ENCODE data around the gene PPP1R36. TPM values are rescaled to one million over a fixed set of nuclear protein-coding genes. Genes with fewer than 3 reads are reported as not detected.
"Not testable (repeated sequence)": the region's sequence is repeated elsewhere in the genome, so short reads cannot be mapped to it uniquely, and the experiment has no call there.

The PPP1R36 gene
- total and polyA plus RNA-seq, 4 experiments from 2014 or later: 0.49 TPM; not detected in 3

- DNase-seq: no peak
- Histone ChIP-seq H3K36me3 (ENCODE audit: insufficient read depth, low read length) (no peaks in the 10 kb centered on the region), H3K9me3 (ENCODE audit: control insufficient read depth in 1 of 2, low read length in 2 of 2) (no peaks in the 10 kb centered on the region), H3K4me1 (ENCODE audit: insufficient read depth, low read length) (peaks cover 26% of the 10 kb centered on the region), H3K4me3 (ENCODE audit: low read length in 2 of 2) (no peak overlapping the region), H3K27ac (ENCODE audit: low read depth, low read length) (no peak overlapping the region), H3K27me3 (ENCODE audit: insufficient read depth, low read length) (no peaks in the 10 kb centered on the region)
- ChIA-PET CTCF (ENCODE audit: partially characterized antibody) (interaction anchor here (0.6 to 5.7 kb wide), 4 partner anchors 54 to 115 kb away, joined by 3 to 40 read pairs (median 4); no protein-coding TSS in a partner anchor), POLR2A (ENCODE audit: partially characterized antibody) (interaction anchor here (5.9 kb wide), 1 partner anchor 41 kb away, joined by 75 read pairs; the partner anchor contains the start of genes ZBTB1 and ZBTB25)
- Mint-ChIP-seq H3K9me3 (peaks cover 0 to 18% (median 3%) of the 10 kb centered on the region in 8 donors), H3K4me1 (peaks cover 12 to 41% (median 31%) of the 10 kb centered on the region in 4 donors), H3K27me3 (peaks cover 0 to 3% of the 10 kb centered on the region in 2 donors), H3K27ac (peak overlapping the region in 1 of 7 donors; percentile 38), H3K36me3 (peaks cover 0 to 5% of the 10 kb centered on the region in 2 donors), H3K4me3 (no peak overlapping the region)
- intact Hi-C loops (cut with micrococcal nuclease): loop anchor here (5.0 kb wide), 1 partner anchor 348 kb away; no protein-coding TSS in a partner anchor
Measured at GRCh38 chr14:64544607-64545312, 5.0 kb upstream of the PPP1R36 start.

GRCh38 chr14:64549016-64549415 is 745 bp upstream of the PPP1R36 start:
- no peaks in the 10 kb centered on the region for H3K27me3 ChIP-seq (ENCODE audit: insufficient read depth, low read length)
- Mint-ChIP-seq H3K27me3 (no peaks in the 10 kb centered on the region), H3K9me3 (no peaks in the 10 kb centered on the region), H3K4me3 (peak overlapping the region; percentile 40 to 75 (median 66)), H3K27ac (no peak overlapping the region), H3K4me1 (peaks cover 7 to 18% (median 14%) of the 10 kb centered on the region in 4 donors), H3K36me3 (no peaks in the 10 kb centered on the region)
- POLR2A ChIA-PET (ENCODE audit: partially characterized antibody): interaction anchor here (1.2 to 1.4 kb wide), 2 partner anchors 9 to 44 kb away, joined by 4 to 5 read pairs; partner anchors contain the start of gene HSPA2
- H3K36me3 ChIP-seq (ENCODE audit: insufficient read depth, low read length): no peaks in the 10 kb centered on the region
- H3K4me1 ChIP-seq (ENCODE audit: insufficient read depth, low read length): peaks cover 18% of the 10 kb centered on the region
- H3K9me3 ChIP-seq (ENCODE audit: control insufficient read depth in 1 of 2, low read length in 2 of 2): no peaks in the 10 kb centered on the region
- intact Hi-C loops (cut with micrococcal nuclease): loop anchor here (1.0 kb wide), 1 partner anchor 9 kb away; the partner anchor contains the start of gene HSPA2
- no peak overlapping the region for H3K27ac ChIP-seq (ENCODE audit: low read depth, low read length)
- no peak for DNase-seq
- peak overlapping the region in 1 of 2 donors; percentile 20 for H3K4me3 ChIP-seq (ENCODE audit: low read length in 2 of 2)
- CTCF ChIA-PET (ENCODE audit: partially characterized antibody): interaction anchor here (1.1 to 1.7 kb wide), 3 partner anchors 12 to 343 kb away, joined by 3 to 5 read pairs (median 4); no protein-coding TSS in a partner anchor

- Mint-ChIP-seq H3K4me1 (peaks cover 7 to 18% (median 14%) of the 10 kb centered on the region in 4 donors), H3K27ac (peak overlapping the region in 5 of 7 donors; percentile 5 to 86 (median 43)), H3K4me3 (peak overlapping the region; percentile 71 to 78 (median 74)), H3K27me3 (no peaks in the 10 kb centered on the region), H3K36me3 (no peaks in the 10 kb centered on the region), H3K9me3 (no peaks in the 10 kb centered on the region)
- ChIA-PET CTCF (ENCODE audit: partially characterized antibody) (interaction anchor here (1.0 to 1.7 kb wide), 4 partner anchors 9 to 86 kb away, joined by 3 to 5 read pairs (median 5); no protein-coding TSS in a partner anchor), POLR2A (ENCODE audit: partially characterized antibody) (interaction anchor here (0.7 to 2.4 kb wide), 2 partner anchors 10 to 548 kb away, joined by 3 to 14 read pairs; partner anchors contain the start of gene HSPA2)
- Histone ChIP-seq H3K27ac (ENCODE audit: low read depth, low read length) (no peak overlapping the region), H3K36me3 (ENCODE audit: insufficient read depth, low read length) (no peaks in the 10 kb centered on the region), H3K4me3 (ENCODE audit: low read length in 2 of 2) (no peak overlapping the region), H3K27me3 (ENCODE audit: insufficient read depth, low read length) (no peaks in the 10 kb centered on the region), H3K4me1 (ENCODE audit: insufficient read depth, low read length) (peaks cover 18% of the 10 kb centered on the region), H3K9me3 (ENCODE audit: control insufficient read depth in 1 of 2, low read length in 2 of 2) (no peaks in the 10 kb centered on the region)
- DNase-seq: no peak
- intact Hi-C loops (cut with micrococcal nuclease): no loop called here
Measured at GRCh38 chr14:64550621-64551333, 1.0 kb downstream of the PPP1R36 start.

- ChIA-PET POLR2A (ENCODE audit: partially characterized antibody) (interaction anchor here (1.7 kb wide), 1 partner anchor 14 kb away, joined by 5 read pairs; the partner anchor contains the start of gene HSPA2), CTCF (ENCODE audit: partially characterized antibody) (interaction anchor here (2.1 kb wide), 1 partner anchor 12 kb away, joined by 8 read pairs; no protein-coding TSS in a partner anchor)
- Histone ChIP-seq H3K36me3 (ENCODE audit: insufficient read depth, low read length) (no peaks in the 10 kb centered on the region), H3K9me3 (ENCODE audit: control insufficient read depth in 1 of 2, low read length in 2 of 2) (no peaks in the 10 kb centered on the region), H3K27me3 (ENCODE audit: insufficient read depth, low read length) (no peaks in the 10 kb centered on the region), H3K4me3 (ENCODE audit: low read length in 2 of 2) (no peak overlapping the region), H3K4me1 (ENCODE audit: insufficient read depth, low read length) (peaks cover 10% of the 10 kb centered on the region), H3K27ac (ENCODE audit: low read depth, low read length) (no peak overlapping the region)
- Mint-ChIP-seq H3K27me3 (no peaks in the 10 kb centered on the region), H3K4me3 (no peak overlapping the region), H3K36me3 (no peaks in the 10 kb centered on the region), H3K27ac (no peak overlapping the region), H3K4me1 (peaks cover 4 to 10% (median 7%) of the 10 kb centered on the region in 4 donors), H3K9me3 (no peaks in the 10 kb centered on the region)
- intact Hi-C loops (cut with micrococcal nuclease): no loop called here
- no peak for DNase-seq
Measured at GRCh38 chr14:64554556-64554955, 4.8 kb downstream of the PPP1R36 start.

GRCh38 chr14:64556526-64556925 is 6.8 kb downstream of the PPP1R36 start:
- DNase-seq: no peak
- H3K27me3 Mint-ChIP-seq: no peaks in the 10 kb centered on the region
- Histone ChIP-seq H3K27ac (ENCODE audit: low read depth, low read length) (no peak overlapping the region), H3K36me3 (ENCODE audit: insufficient read depth, low read length) (no peaks in the 10 kb centered on the region), H3K9me3 (ENCODE audit: control insufficient read depth in 1 of 2, low read length in 2 of 2) (no peaks in the 10 kb centered on the region), H3K27me3 (ENCODE audit: insufficient read depth, low read length) (no peaks in the 10 kb centered on the region), H3K4me3 (ENCODE audit: low read length in 2 of 2) (no peak overlapping the region), H3K4me1 (ENCODE audit: insufficient read depth, low read length) (peaks cover 7% of the 10 kb centered on the region)
- intact Hi-C loops (cut with micrococcal nuclease): no loop called here
- CTCF ChIA-PET (ENCODE audit: partially characterized antibody): interaction anchor here (0.7 kb wide), 1 partner anchor 34 kb away, joined by 3 read pairs; no protein-coding TSS in a partner anchor
- peak overlapping the region in 1 of 7 donors; percentile 43 for H3K27ac Mint-ChIP-seq
- H3K9me3 Mint-ChIP-seq: no peaks in the 10 kb centered on the region
- no peaks in the 10 kb centered on the region for H3K36me3 Mint-ChIP-seq
- POLR2A ChIA-PET (ENCODE audit: partially characterized antibody): no interaction called here
- H3K4me1 Mint-ChIP-seq: peaks cover 2 to 13% (median 7%) of the 10 kb centered on the region in 4 donors
- no peak overlapping the region for H3K4me3 Mint-ChIP-seq

GRCh38 chr14:64558216-64558615 is 8.5 kb downstream of the PPP1R36 start:
- CTCF ChIA-PET (ENCODE audit: partially characterized antibody); H3K4me1 ChIP-seq (ENCODE audit: insufficient read depth, low read length); H3K27ac ChIP-seq (ENCODE audit: low read depth, low read length); H3K27me3 Mint-ChIP-seq; H3K27me3 ChIP-seq (ENCODE audit: insufficient read depth, low read length); intact Hi-C loops (cut with micrococcal nuclease); H3K4me3 Mint-ChIP-seq; H3K9me3 Mint-ChIP-seq; POLR2A ChIA-PET (ENCODE audit: partially characterized antibody); H3K36me3 ChIP-seq (ENCODE audit: insufficient read depth, low read length); H3K9me3 ChIP-seq (ENCODE audit: control insufficient read depth in 1 of 2, low read length in 2 of 2); H3K27ac Mint-ChIP-seq; H3K36me3 Mint-ChIP-seq; DNase-seq; H3K4me3 ChIP-seq (ENCODE audit: low read length in 2 of 2): not testable (repeated sequence)
- peaks cover 2 to 17% (median 11%) of the 10 kb centered on the region in 4 donors for H3K4me1 Mint-ChIP-seq

- Mint-ChIP-seq H3K4me3 (no peak overlapping the region), H3K9me3 (no peaks in the 10 kb centered on the region), H3K27me3 (peaks cover 0 to 1% of the 10 kb centered on the region in 2 donors), H3K27ac (no peak overlapping the region), H3K36me3 (no peaks in the 10 kb centered on the region), H3K4me1 (peaks cover 2 to 17% (median 11%) of the 10 kb centered on the region in 4 donors)
- H3K9me3 ChIP-seq (ENCODE audit: control insufficient read depth in 1 of 2, low read length in 2 of 2): no peaks in the 10 kb centered on the region
- no peak for DNase-seq
- POLR2A ChIA-PET (ENCODE audit: partially characterized antibody): no interaction called here
- H3K27ac ChIP-seq (ENCODE audit: low read depth, low read length): no peak overlapping the region
- no peaks in the 10 kb centered on the region for H3K36me3 ChIP-seq (ENCODE audit: insufficient read depth, low read length)
- intact Hi-C loops (cut with micrococcal nuclease): no loop called here
- peaks cover 7% of the 10 kb centered on the region for H3K4me1 ChIP-seq (ENCODE audit: insufficient read depth, low read length)
- H3K27me3 ChIP-seq (ENCODE audit: insufficient read depth, low read length): no peaks in the 10 kb centered on the region
- H3K4me3 ChIP-seq (ENCODE audit: low read length in 2 of 2): no peak overlapping the region
- CTCF ChIA-PET (ENCODE audit: partially characterized antibody): interaction anchor here (0.8 kb wide), 1 partner anchor 75 kb away, joined by 3 read pairs; no protein-coding TSS in a partner anchor
Measured at GRCh38 chr14:64561631-64562030, 11.9 kb downstream of the PPP1R36 start.

Data from CD4-positive, alpha-beta memory T cell (primary cell).